ENCODE data around the gene GRM7.

Gene GRM7

GRCh38 chr3:7241584-7242302, 380.8 kb downstream of the GRM7 start:
- DNase-seq (ENCODE audit: low read depth), result no peak

GRCh38 chr3:7242303-7242635, 381.4 kb downstream of the GRM7 start:
- DNase-seq (ENCODE audit: low read depth), result no peak

DNA sequence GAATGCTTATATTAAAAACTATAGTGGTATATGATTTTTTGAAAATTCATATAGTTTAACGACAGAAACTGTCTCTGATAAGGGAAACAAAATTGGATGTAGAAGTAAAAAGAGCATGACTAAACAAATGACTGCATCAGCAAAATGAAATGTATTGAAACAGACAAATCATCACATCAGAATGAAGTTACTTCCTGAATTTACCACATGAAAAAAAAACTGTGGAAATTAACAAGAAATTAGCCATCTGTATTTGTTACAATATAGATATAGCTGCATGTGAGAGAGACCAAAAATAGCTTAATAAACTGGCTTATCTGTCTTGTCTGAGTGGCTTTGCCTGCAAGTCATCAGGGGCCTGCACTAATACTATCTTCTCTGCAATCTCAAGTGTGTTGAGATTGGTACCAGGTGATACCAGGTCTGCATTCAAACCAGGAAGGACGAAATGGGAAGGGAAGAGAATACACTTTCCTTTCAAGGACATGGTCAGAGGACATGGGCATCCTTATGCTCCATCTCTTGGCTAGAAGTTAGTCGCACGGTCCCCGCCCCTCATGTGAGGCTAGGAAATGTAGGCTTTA, 388.7 kb downstream of the GRM7 start:
- DNase-seq (ENCODE audit: low read depth), result no peak

DNA sequence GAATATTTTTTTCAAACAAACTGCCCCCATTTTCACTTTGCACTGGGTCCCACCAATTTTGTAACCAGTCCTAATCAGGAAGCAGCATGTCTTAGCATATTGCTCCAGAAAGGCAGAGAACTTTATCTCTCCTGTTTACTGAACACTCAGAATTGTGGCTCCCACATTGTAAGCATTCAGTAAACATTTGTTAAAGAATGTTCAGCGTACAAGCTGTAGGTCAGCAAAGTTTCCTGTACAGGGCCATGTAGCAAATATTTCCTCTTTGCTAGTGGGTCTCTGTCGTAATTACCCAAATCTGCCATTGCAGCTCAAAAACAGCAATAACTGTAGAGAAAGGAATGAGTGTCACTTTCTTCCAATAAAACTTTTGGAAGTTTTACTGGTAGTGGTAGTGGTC, 393.3 kb downstream of the GRM7 start:
- no peak for DNase-seq (ENCODE audit: low read depth)

DNA sequence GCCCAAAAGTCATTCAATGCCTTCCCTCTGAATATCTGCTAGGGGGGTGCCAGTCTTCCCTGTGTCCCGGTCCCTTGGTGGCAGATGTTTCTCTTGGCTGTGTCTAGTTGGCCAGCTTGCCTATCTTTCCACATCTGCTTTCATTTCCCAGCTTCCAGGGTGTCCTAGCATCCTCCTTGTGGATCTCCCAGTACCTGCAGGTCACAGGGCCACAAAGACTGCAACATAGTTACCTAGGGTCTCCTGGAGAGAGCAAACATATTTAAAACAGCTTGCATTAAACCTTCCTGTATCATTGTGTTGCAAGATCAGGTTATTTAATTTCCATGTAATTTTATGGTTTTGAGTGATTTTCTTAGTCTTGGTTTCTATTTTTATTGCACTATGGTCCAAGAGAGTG, 400.1 kb downstream of the GRM7 start:
- DNase-seq (ENCODE audit: low read depth), result no peak

- no peak for DNase-seq (ENCODE audit: low read depth)
Observed at GRCh38 chr3:7263347-7264195, 402.7 kb downstream of the GRM7 start.

GRCh38 chr3:7264196-7264526, 403.2 kb downstream of the GRM7 start:
- DNase-seq (ENCODE audit: low read depth), result no peak

- no peak for DNase-seq (ENCODE audit: low read depth)
Observed at GRCh38 chr3:7265736-7266135, 404.8 kb downstream of the GRM7 start.

DNA sequence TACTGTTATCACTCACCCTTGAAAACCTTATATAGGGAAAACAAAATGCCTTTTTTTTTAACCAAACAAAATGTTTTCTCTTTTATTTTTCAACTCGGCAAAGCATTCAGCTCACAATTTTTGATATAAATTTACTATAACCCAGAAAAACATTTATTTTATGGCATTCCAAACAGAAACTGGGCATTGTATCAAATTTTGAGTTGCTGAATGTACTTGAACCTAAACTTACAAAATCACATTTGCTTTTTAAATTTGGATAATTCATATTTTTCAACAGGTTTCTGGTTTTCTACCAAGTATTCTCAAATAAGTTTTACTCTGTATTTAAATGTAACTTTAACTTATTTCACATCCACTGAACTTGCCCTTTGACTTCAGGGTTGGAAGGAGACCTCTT, 405.6 kb downstream of the GRM7 start:
- no peak for DNase-seq (ENCODE audit: low read depth)

DNA sequence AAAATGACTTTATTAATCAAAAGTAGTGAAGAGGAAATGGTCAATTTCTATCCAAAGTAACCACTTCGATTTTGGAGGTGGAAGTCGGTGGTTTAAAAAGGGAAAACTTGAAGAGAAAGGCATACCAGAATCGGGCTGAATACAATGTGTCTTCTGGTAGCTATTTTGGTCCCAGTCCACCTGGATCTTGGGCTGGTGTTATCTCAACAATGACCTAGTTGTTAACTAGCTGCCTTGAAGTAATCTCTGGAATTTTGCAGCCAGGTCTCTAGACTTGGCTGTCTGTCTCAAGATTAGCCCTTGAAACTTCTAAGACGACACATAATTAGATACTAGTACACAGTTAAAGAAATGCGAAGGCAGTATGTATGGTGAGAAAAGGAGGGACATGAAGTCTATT, 409.8 kb downstream of the GRM7 start:
- DNase-seq (ENCODE audit: low read depth), result no peak

- DNase-seq (ENCODE audit: low read depth), result no peak
Observed at GRCh38 chr3:7271631-7272030, 410.7 kb downstream of the GRM7 start.

DNA sequence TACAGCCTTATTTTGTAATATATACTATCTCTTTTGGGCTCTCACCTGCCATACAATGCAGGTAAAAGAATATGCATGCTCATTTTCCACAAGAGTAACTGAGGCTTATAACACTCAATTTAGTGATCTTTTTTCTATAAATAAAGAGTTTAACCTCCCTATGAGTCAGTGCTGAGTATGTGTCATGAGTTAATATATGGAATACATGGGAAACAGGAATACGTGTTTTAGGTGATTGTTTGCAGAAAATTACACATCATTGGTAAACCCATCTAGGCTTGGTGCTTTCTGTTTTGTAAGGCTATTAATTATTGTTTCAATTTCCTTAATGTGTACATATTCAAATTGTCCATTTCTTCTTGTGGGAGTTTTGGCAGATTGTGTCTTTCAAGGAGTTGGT, 411.3 kb downstream of the GRM7 start:
- DNase-seq (ENCODE audit: low read depth), result no peak

DNA sequence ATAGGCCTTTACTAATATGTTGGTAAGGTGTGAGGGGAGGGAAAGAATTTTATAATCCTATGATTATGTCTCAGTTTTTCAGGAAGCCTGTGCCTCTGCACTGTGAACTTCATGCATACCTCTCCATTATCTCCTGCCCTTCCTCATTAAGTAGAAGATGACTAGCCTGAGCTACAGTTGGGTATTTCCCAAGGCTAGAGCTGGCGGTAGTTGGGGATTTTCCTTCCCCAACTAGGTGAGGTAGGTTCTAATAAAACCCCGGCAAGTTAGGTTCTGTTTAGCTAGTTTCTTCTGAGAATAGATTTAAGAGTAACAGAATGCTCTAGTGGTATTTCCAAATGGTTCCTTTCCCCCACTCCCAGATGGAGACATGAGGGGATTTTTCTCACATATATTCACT, 414.5 kb downstream of the GRM7 start:
- no peak for DNase-seq (ENCODE audit: low read depth)

- DNase-seq (ENCODE audit: low read depth), result no peak
Observed at GRCh38 chr3:7280318-7280717, 419.4 kb downstream of the GRM7 start.

GRCh38 chr3:7282988-7283387, 422.1 kb downstream of the GRM7 start:
- no peak for DNase-seq (ENCODE audit: low read depth)

- DNase-seq (ENCODE audit: low read depth), result no peak
Observed at GRCh38 chr3:7285505-7285904, 424.6 kb downstream of the GRM7 start.

- DNase-seq (ENCODE audit: low read depth), result no peak
Observed at GRCh38 chr3:7288133-7288532, 427.2 kb downstream of the GRM7 start.

DNA sequence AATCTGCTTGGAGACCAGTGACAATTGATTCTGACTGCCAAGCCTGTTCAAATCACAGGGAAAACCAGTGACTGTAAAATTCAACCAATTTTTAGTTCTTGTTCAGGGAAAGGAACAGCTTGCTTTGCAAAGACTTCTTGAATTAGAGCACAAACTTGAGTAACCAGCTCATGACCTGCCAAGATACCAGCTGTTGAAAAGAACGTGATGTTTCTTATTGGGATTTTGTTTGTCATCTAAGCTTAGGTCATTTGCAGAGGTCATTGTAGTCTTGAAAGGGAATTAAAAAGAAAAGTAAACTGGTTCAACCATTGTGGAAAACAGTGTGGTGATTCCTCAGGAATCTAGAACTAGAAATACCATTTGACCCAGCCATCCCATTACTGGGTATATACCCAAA, 428.2 kb downstream of the GRM7 start:
- no peak for DNase-seq (ENCODE audit: low read depth)

- peak; percentile 44 for DNase-seq (ENCODE audit: low read depth)
Observed at GRCh38 chr3:7290077-7290825, 429.3 kb downstream of the GRM7 start.

DNA sequence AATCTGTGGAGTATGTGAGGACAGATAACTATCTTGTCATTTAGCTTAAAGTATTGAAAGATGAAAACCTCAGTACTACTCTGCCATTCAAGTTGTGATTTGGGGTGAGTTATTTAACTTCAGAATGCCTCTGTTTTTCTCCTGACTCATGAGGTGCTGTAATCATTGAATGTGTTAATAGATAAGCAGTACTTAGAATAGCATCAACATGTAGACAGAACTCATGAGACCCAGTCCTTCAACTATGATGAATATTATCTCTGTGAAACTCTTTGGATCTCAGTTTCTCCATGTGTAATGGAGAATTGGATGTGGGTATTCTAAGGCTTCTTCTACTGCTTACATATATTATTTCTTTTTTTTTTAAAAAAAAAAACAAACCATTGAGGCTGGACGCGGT, 431.4 kb downstream of the GRM7 start:
- no peak for DNase-seq (ENCODE audit: low read depth)

DNA sequence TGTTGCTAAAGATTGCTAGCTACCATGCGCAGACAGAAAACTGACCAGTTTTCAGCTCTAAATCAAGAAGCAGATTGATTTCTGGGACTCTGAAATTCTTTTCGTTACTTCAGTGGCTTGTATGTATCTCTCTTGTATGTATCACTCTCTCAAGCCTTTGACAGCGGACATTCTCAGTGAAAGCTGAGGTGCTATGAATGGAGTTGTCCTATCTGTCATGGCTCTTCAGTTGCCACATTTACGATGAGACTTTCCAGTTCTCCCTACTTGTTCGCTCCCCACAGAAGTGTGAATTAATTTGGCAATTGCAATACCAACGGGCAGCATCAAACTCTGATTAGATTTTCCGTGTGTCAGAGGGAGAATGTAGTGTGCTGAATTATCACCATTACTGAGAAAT, 432.4 kb downstream of the GRM7 start:
- no peak for DNase-seq (ENCODE audit: low read depth)

GRCh38 chr3:7305561-7305960, 444.6 kb downstream of the GRM7 start:
- no peak for DNase-seq (ENCODE audit: low read depth)

- no peak for DNase-seq (ENCODE audit: low read depth)
Observed at GRCh38 chr3:7306901-7307300, 446.0 kb downstream of the GRM7 start.
